Endothelial cell of umbilical vein (primary cell): ENCODE measurements around the gene OR2AG2. TPM values are rescaled to one million over a fixed set of nuclear protein-coding genes. Genes with fewer than 3 reads are reported as not detected.
A peak's percentile ranks its signal among the peaks of the same experiment; 100 is the strongest.

Experiments
- BruUV-seq: library from RNA; stranded (reverse); fragments of 400-500 nt; replicated peaks from 2 replicates; lab custom pipeline; 2021; lab: Mats Ljungman, UMichigan
- CTCF ChIA-PET: fragments of 300-600, 350-600 bp; sonication (Branson Sonifier 250); formaldehyde crosslinking; loops from one replicate; lab custom pipeline; 2021; ENCODE audit warnings: antibody characterized with exemption, inconsistent platforms; lab: Charles Lee
- POLR2A ChIA-PET: fragments of 300-600, 350-600 bp; sonication (Branson Sonifier 250); formaldehyde crosslinking; loops from one replicate; lab custom pipeline; 2021; ENCODE audit warnings: antibody characterized with exemption, inconsistent platforms; lab: Charles Lee
- DNase-seq: peaks from one replicate; pipeline ENCODE4 v3.0.0-alpha.2; 2011; ENCODE audit warnings: low read depth, low spot score
- FAIRE-seq: peaks from 2 replicates; lab custom pipeline; 2011; peaks lifted over from hg19 to GRCh38; lab: Jason Lieb, UNC
- H2AFZ ChIP-seq: 2 replicates; pipeline ENCODE4 v1.6.0; 2012; ENCODE audit warnings: low read depth, low read length, control low read depth, inconsistent platforms
- H3K27ac ChIP-seq: 2 replicates; pipeline ENCODE4 v1.5.1; 2011; ENCODE audit warnings: low read depth, mild to moderate bottlenecking, control low read depth, low read length, moderate library complexity; ENCODE audit not compliant: insufficient read depth
- H3K27me3 ChIP-seq, 2 experiments: 2 replicates each; pipeline versions ENCODE4 v1.6.0 to v1.6.1; 2011; ENCODE audit warnings: low read length in 2 of 2, mixed read lengths in 1 of 2; ENCODE audit not compliant: control insufficient read depth in 2 of 2, insufficient read depth in 2 of 2
- H3K36me3 ChIP-seq, 2 experiments: 2 replicates in 1 of 2; 3 replicates in 1 of 2; pipeline ENCODE4 v1.5.1; 2011; ENCODE audit warnings: low read length in 2 of 2, mild to moderate bottlenecking in 1 of 2, moderate library complexity in 1 of 2; ENCODE audit not compliant: control insufficient read depth in 2 of 2, insufficient read depth in 2 of 2; ENCODE audit errors: extremely low read depth in 1 of 2
- H3K4me1 ChIP-seq: 3 replicates; pipeline ENCODE4 v1.5.1; 2011; ENCODE audit warnings: mild to moderate bottlenecking, low read length; ENCODE audit not compliant: control insufficient read depth, insufficient read depth; ENCODE audit errors: extremely low read depth
- H3K4me2 ChIP-seq: 2 replicates; pipeline ENCODE4 v1.6.1; 2011; ENCODE audit warnings: low read length, control low read depth, mixed read lengths; ENCODE audit not compliant: insufficient read depth
- H3K4me3 ChIP-seq, 3 experiments: fragments of 200-600 bp in 1 of 3; sonication (generic), shearing (Covaris generic) in 1 of 3; replicated peaks in 1 of 3; 2 replicates each; pipeline ENCODE4 v1.5.1; 2011 to 2016; ENCODE audit warnings: control low read depth in 3 of 3, low read length in 3 of 3, mild to moderate bottlenecking in 2 of 3, inconsistent platforms in 1 of 3, low read depth in 1 of 3, moderate library complexity in 1 of 3; ENCODE audit not compliant: insufficient read depth in 1 of 3
- H3K79me2 ChIP-seq: 2 replicates; pipeline ENCODE4 v1.6.0; 2012; ENCODE audit warnings: low read length, inconsistent platforms; ENCODE audit not compliant: control insufficient read depth, insufficient read depth
- H3K9ac ChIP-seq: replicated peaks from 2 replicates; pipeline ENCODE3; 2011; ENCODE audit warnings: low read length, control low read depth; ENCODE audit not compliant: insufficient read depth; ENCODE audit errors: extremely low read depth
- H3K9me1 ChIP-seq: replicated peaks from 3 replicates; pipeline ENCODE4 v1.6.0; 2011; ENCODE audit warnings: mild to moderate bottlenecking, low read length; ENCODE audit not compliant: control insufficient read depth, insufficient read depth; ENCODE audit errors: extremely low read depth
- H3K9me3 ChIP-seq: replicated peaks from 2 replicates; pipeline ENCODE4 v1.5.1; 2012; ENCODE audit warnings: low read length, inconsistent platforms; ENCODE audit not compliant: control insufficient read depth, insufficient read depth
- H4K20me1 ChIP-seq: replicated peaks from 2 replicates; pipeline ENCODE3; 2011; ENCODE audit warnings: mild to moderate bottlenecking, low read length; ENCODE audit not compliant: control insufficient read depth, insufficient read depth; ENCODE audit errors: extremely low read depth
- EZH2 ChIP-seq: IDR thresholded peaks from 2 replicates; pipeline ENCODE4 v1.6.1; 2012; ENCODE audit warnings: borderline replicate concordance, low read depth, mild to moderate bottlenecking, moderate library complexity, low read length, inconsistent platforms; ENCODE audit not compliant: severe bottlenecking
- FOS ChIP-seq: IDR thresholded peaks from 2 replicates; pipeline ENCODE4 v1.6.1; 2011; ENCODE audit warnings: mild to moderate bottlenecking, low read length, moderate library complexity, borderline replicate concordance; ENCODE audit not compliant: insufficient read depth
- JUN ChIP-seq: IDR thresholded peaks from 2 replicates; pipeline ENCODE4 v1.6.1; 2011; ENCODE audit warnings: borderline replicate concordance, low read depth; ENCODE audit not compliant: insufficient read length, insufficient read depth
- MYC ChIP-seq: IDR thresholded peaks from one replicate; pipeline ENCODE4 v1.6.1; 2011; ENCODE audit warnings: mild to moderate bottlenecking, low read depth, low read length
- POLR2AphosphoS5 ChIP-seq: IDR thresholded peaks from 2 replicates; pipeline ENCODE4 v1.6.1; 2012; ENCODE audit warnings: low read depth, mild to moderate bottlenecking, control low read depth, low read length, moderate library complexity; ENCODE audit not compliant: insufficient read depth
- dilution Hi-C: fragments of 300-500 bp; cut with MboI; formaldehyde crosslinking; loops from one replicate; pipeline ENCODE4 v1.15.0; 2019; ENCODE audit warnings: low sequenced_read_pairs; ENCODE audit not compliant: extremely low pct_ligation_motif_present
- intact Hi-C: fragments of 100-400 bp; cut with micrococcal nuclease; formaldehyde crosslinking; loops from one replicate; pipeline ENCODE4 v1.10.0; 2022
- polyA plus RNA-seq, 4 experiments: library from polyadenylated mRNA; depleted of rRNA in 3 of 4; stranded (reverse) in 3 of 4; unstranded in 1 of 4; fragments of >200 nt; gene quantifications; 2 replicates each; pipeline versions ENCODE4 v1.2.1 to v1.2.3, GENCODE V29; 2011 to 2012; ENCODE audit warnings: missing spikeins in 1 of 4
- total RNA-seq: library from RNA; stranded (reverse); gene quantifications from 2 replicates; pipeline ENCODE4 v1.2.3, GENCODE V29; 2021

Gene OR2AG2
- total and polyA plus RNA-seq, 2 donors (not counting 3 experiments of a cell fraction or from before 2014, with no cell fraction given) = 0.18 to 0.33 TPM

- no peak overlapping the region for H3K9ac ChIP-seq
- peak overlapping the region; percentile 12 for H3K4me2 ChIP-seq
- DNase-seq (peak; percentile 56), FAIRE-seq (peak; percentile 58)
- H3K4me1 ChIP-seq = peaks cover 12% of the 10 kb centered on the region
- peak overlapping the region; percentile 21 for H2AFZ ChIP-seq
- H3K9me1 ChIP-seq = no peaks in the 10 kb centered on the region
- intact Hi-C loops (loop anchor here (5.0 kb wide), 1 partner anchor 33 kb away; no protein-coding TSS in a partner anchor), dilution Hi-C loops (no loop called here)
- TF ChIP-seq JUN (peak; percentile 38), FOS (peak; percentile 71), EZH2 (no peak), MYC (no peak)
- no TSS peak for BruUV-seq
- H3K79me2 ChIP-seq = no peaks in the 10 kb centered on the region
- no peaks in the 10 kb centered on the region for H3K36me3 ChIP-seq
- peak overlapping the region; percentile 3 for H3K27ac ChIP-seq
- POLR2A ChIA-PET = interaction anchor here (0.8 kb wide), 1 partner anchor 12 kb away, joined by 3 read pairs; no protein-coding TSS in a partner anchor
- no peaks in the 10 kb centered on the region for H4K20me1 ChIP-seq
- H3K27me3 ChIP-seq = peaks cover 0 to 3% of the 10 kb centered on the region in 2 experiments
- H3K4me3 ChIP-seq = no peak overlapping the region
- CTCF ChIA-PET = interaction anchor here (0.9 to 17.3 kb wide), 5 partner anchors 11 to 32 kb away, joined by 3 to 391 read pairs (median 8); no protein-coding TSS in a partner anchor
- H3K9me3 ChIP-seq = no peaks in the 10 kb centered on the region
Measured at GRCh38 chr11:6735306-6735705, 36.5 kb downstream of the OR2AG2 start.

DNA sequence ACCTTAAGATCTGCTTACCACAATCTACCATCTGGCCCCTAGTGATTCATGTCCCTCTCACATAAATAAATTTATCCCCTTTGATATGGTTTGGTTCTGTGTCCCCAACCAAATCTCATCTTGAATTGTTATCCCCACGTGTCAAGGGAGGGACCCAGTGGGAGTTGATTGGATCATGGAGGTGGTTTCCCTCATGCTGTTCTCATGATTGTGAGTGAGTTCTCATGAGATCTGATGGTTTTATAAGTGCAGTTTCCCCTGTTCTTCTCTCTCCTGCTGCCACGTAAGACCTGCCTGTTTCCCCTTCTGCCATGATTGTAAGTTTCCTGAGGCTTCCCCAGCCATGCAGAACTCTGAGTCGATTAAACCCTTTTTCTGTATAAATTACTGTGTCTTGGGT is 37.2 kb downstream of the OR2AG2 start:
- TF ChIP-seq POLR2AphosphoS5 = no peak
- intact Hi-C loops (loop anchor here (5.0 kb wide), 1 partner anchor 32 kb away; no protein-coding TSS in a partner anchor), dilution Hi-C loops (no loop called here)
- no TSS peak for BruUV-seq
- no peak overlapping the region for H3K4me3 ChIP-seq
- H3K4me2 ChIP-seq = no peak overlapping the region
- POLR2A ChIA-PET = interaction anchor here (0.8 kb wide), 1 partner anchor 13 kb away, joined by 3 read pairs; no protein-coding TSS in a partner anchor
- H3K9me1 ChIP-seq = no peaks in the 10 kb centered on the region
- no peak for FAIRE-seq
- no peak overlapping the region for H2AFZ ChIP-seq
- DNase-seq = no peak
- peaks cover 0 to 3% of the 10 kb centered on the region in 2 experiments for H3K27me3 ChIP-seq
- no peak overlapping the region for H3K27ac ChIP-seq
- no peaks in the 10 kb centered on the region for H3K9me3 ChIP-seq
- H3K36me3 ChIP-seq = no peaks in the 10 kb centered on the region
- no peaks in the 10 kb centered on the region for H4K20me1 ChIP-seq
- H3K4me1 ChIP-seq = peaks cover 12% of the 10 kb centered on the region
- H3K9ac ChIP-seq = no peak overlapping the region
- CTCF ChIA-PET = interaction anchor here (0.9 to 17.3 kb wide), 2 partner anchors 12 to 19 kb away, joined by 3 to 391 read pairs; no protein-coding TSS in a partner anchor
- H3K79me2 ChIP-seq = no peaks in the 10 kb centered on the region
